HepG2 (cell line): Measurements from ENCODE around the gene CDC42SE2. TPM values are rescaled to one million over a fixed set of nuclear protein-coding genes. Genes with fewer than 3 reads are reported as not detected.

ENCODE experiments used
- ATAC-seq: fragments of 200-7000 bp; cut with Tn5 transposase; 3 replicates; pipeline ENCODE4 v1.9.1; 2020; ENCODE audit warnings: mild to moderate bottlenecking, moderate library complexity
- BruUV-seq: library from RNA; stranded (reverse); fragments of 400-500 nt; replicated peaks from 2 replicates; lab custom pipeline; 2021; lab: Mats Ljungman, UMichigan
- CTCF ChIA-PET: fragments of 300-600 bp; formaldehyde crosslinking; extraction: SDS; loops from one replicate; lab custom pipeline; 2021; ENCODE audit warnings: low total read pairs, inconsistent platforms, low intra/inter-chr PET ratio; lab: Yijun Ruan, JAX
- POLR2A ChIA-PET: fragments of 350-600 bp; sonication (Branson Sonifier 250); formaldehyde crosslinking; loops from one replicate; lab custom pipeline; 2020; ENCODE audit warnings: antibody characterized with exemption, inconsistent platforms; lab: Yijun Ruan, JAX
- DNase-seq: peaks from one replicate; pipeline ENCODE4 v3.0.0-alpha.2; 2015; ENCODE audit warnings: low spot score
- FAIRE-seq: peaks from 3 replicates; lab custom pipeline; 2011; peaks lifted over from hg19 to GRCh38; lab: Jason Lieb, UNC
- H2AFZ ChIP-seq: one replicate; pipeline ENCODE4 v1.6.1; 2011; ENCODE audit warnings: low read length, inconsistent platforms
- H3K27ac ChIP-seq: fragments of 300-600 bp; 3 replicates; pipeline ENCODE4 v1.8.0; 2011; ENCODE audit warnings: mixed run types, mild to moderate bottlenecking, mixed read lengths, low read length, inconsistent platforms; ENCODE audit not compliant: insufficient read depth; ENCODE audit errors: extremely low read length
- H3K27me3 ChIP-seq, 2 experiments: fragments of 200-600 bp in 1 of 2; 2 replicates in 1 of 2; 3 replicates in 1 of 2; pipeline versions ENCODE4 v1.6.0 to v1.8.0; 2011; ENCODE audit warnings: low read length in 2 of 2, mild to moderate bottlenecking in 2 of 2, moderate library complexity in 2 of 2, inconsistent platforms in 1 of 2; ENCODE audit not compliant: insufficient read depth in 2 of 2, control insufficient read depth in 1 of 2
- H3K36me3 ChIP-seq, 2 experiments: fragments of 200-600 bp in 1 of 2; replicated peaks in 1 of 2; 2 replicates in 1 of 2; 3 replicates in 1 of 2; pipeline versions ENCODE4 v1.5.1 to v1.8.0; 2011; ENCODE audit warnings: low read length in 2 of 2, inconsistent platforms in 1 of 2; ENCODE audit not compliant: insufficient read depth in 2 of 2, control insufficient read depth in 1 of 2
- H3K4me1 ChIP-seq: 2 replicates; pipeline ENCODE4 v1.5.1; 2012; ENCODE audit warnings: low read length, inconsistent platforms; ENCODE audit not compliant: insufficient read depth
- H3K4me2 ChIP-seq: 2 replicates; pipeline ENCODE4 v1.6.0; 2011; ENCODE audit warnings: low read depth, low read length, inconsistent platforms
- H3K4me3 ChIP-seq, 3 experiments: fragments of 200-600 bp in 1 of 3; sonication (generic), shearing (Covaris generic) in 1 of 3; replicated peaks in 1 of 3; 2 replicates each; pipeline ENCODE4 v1.5.1; 2011 to 2016; ENCODE audit warnings: low read length in 3 of 3, inconsistent platforms in 2 of 3, low read depth in 2 of 3, mild to moderate bottlenecking in 2 of 3, control low read depth in 1 of 3, mixed read lengths in 1 of 3; ENCODE audit not compliant: insufficient read depth in 1 of 3
- H3K79me2 ChIP-seq: one replicate; pipeline ENCODE4 v1.6.1; 2011; ENCODE audit warnings: low read length, inconsistent platforms; ENCODE audit not compliant: insufficient read depth
- H3K9ac ChIP-seq: 2 replicates; pipeline ENCODE4 v1.6.0; 2011; ENCODE audit warnings: mild to moderate bottlenecking, low read depth, low read length, inconsistent platforms; ENCODE audit not compliant: insufficient read depth
- H3K9me3 ChIP-seq: 2 replicates; pipeline ENCODE4 v1.5.1; 2012; ENCODE audit warnings: mild to moderate bottlenecking, low read length
- H4K20me1 ChIP-seq: 2 replicates; pipeline ENCODE4 v1.6.0; 2011; ENCODE audit warnings: inconsistent platforms, mild to moderate bottlenecking, low read length, moderate library complexity; ENCODE audit not compliant: insufficient read depth
- ARNT ChIP-seq: fragments of 450-650 bp; IDR thresholded peaks from 2 replicates; pipeline ENCODE4 v1.6.1; 2017
- ASH2L ChIP-seq: fragments of 300-600, 200-600 bp; sonication (generic); IDR thresholded peaks from 2 replicates; pipeline ENCODE4 v1.7.0; 2017; ENCODE audit warnings: low read depth, mild to moderate bottlenecking, moderate library complexity, mixed read lengths, low read length; ENCODE audit not compliant: insufficient read length
- DMAP1 ChIP-seq: IDR thresholded peaks from 2 replicates; pipeline ENCODE4 v1.6.1; 2016
- HOXA5 ChIP-seq: sonication (generic); formaldehyde crosslinking; IDR thresholded peaks from 2 replicates; pipeline ENCODE4 v1.4.0; 2020; ENCODE audit warnings: missing genetic modification reagents
- KMT2A ChIP-seq: sonication (generic); formaldehyde crosslinking; IDR thresholded peaks from 2 replicates; pipeline ENCODE4 v1.4.0; 2020; ENCODE audit warnings: missing genetic modification reagents
- NR2F6 ChIP-seq, 2 experiments: IDR thresholded peaks; 2 replicates each; pipeline ENCODE4 v1.6.1; 2016; ENCODE audit warnings: antibody characterized with exemption in 1 of 2, mild to moderate bottlenecking in 1 of 2
- POLR2A ChIP-seq, 2 experiments: IDR thresholded peaks; 2 replicates each; pipeline ENCODE4 v1.6.1; 2011; ENCODE audit warnings: low read depth in 2 of 2, low read length in 2 of 2, mild to moderate bottlenecking in 1 of 2, moderate library complexity in 1 of 2; ENCODE audit not compliant: insufficient read depth in 1 of 2
- ZBTB7A ChIP-seq: sonication (generic); formaldehyde crosslinking; IDR thresholded peaks from 2 replicates; pipeline ENCODE4 v1.8.0; 2022; ENCODE audit warnings: mild to moderate bottlenecking, missing genetic modification reagents
- ZNF24 ChIP-seq: fragments of 450-650 bp; IDR thresholded peaks from 2 replicates; pipeline ENCODE4 v1.6.1; 2017; ENCODE audit warnings: antibody characterized with exemption, mild to moderate bottlenecking
- ZNF3 ChIP-seq: IDR thresholded peaks from 2 replicates; pipeline ENCODE4 v1.7.0; 2017; ENCODE audit warnings: inconsistent platforms
- ZNF326 ChIP-seq: sonication (generic); formaldehyde crosslinking; IDR thresholded peaks from 2 replicates; pipeline ENCODE4 v1.4.0; 2020; ENCODE audit warnings: missing genetic modification reagents, borderline replicate concordance
- ZNF549 ChIP-seq: sonication (generic); formaldehyde crosslinking; IDR thresholded peaks from 2 replicates; pipeline ENCODE4 v1.5.0; 2020; ENCODE audit warnings: missing genetic modification reagents
- ZNF589 ChIP-seq: sonication (generic); formaldehyde crosslinking; conservative IDR thresholded peaks from 2 replicates; pipeline ENCODE4 v1.8.0; 2022; ENCODE audit warnings: mild to moderate bottlenecking, moderate library complexity, missing genetic modification reagents
- ZNF883 ChIP-seq: sonication (generic); formaldehyde crosslinking; IDR thresholded peaks from 2 replicates; pipeline ENCODE4 v1.5.1; 2020; ENCODE audit warnings: mild to moderate bottlenecking, missing genetic modification reagents; ENCODE audit errors: not compliant biosample characterization
- WGBS: methylation state at CpG from one replicate; pipeline ENCODE4 v1.1.6; 2017; ENCODE audit warnings: low lambda C conversion rate; 5-methylcytosine and 5-hydroxymethylcytosine counted together
- in situ Hi-C: cut with HindIII; loops from 2 replicates; pipeline ENCODE4 v1.10.0; 2017; ENCODE audit warnings: low pct_unique_long_range_greater_than_20kb; ENCODE audit not compliant: extremely low pct_ligation_motif_present
- intact Hi-C: fragments of 100-400 bp; cut with micrococcal nuclease; formaldehyde crosslinking; loops from one replicate; pipeline ENCODE4 v1.10.0; 2022; ENCODE audit not compliant: unreplicated experiment
- polyA plus RNA-seq, 8 experiments: library from polyadenylated mRNA; depleted of rRNA in 3 of 8; stranded (reverse) in 7 of 8; unstranded in 1 of 8; fragments of >200 nt; fragmentation: Illumina TruSeq in 4 of 8; extraction: Trizol in 4 of 8; gene quantifications; 2 replicates each; pipeline versions ENCODE4 v1.2.1 to v1.2.3, GENCODE V29; 2011 to 2016; ENCODE audit warnings: low read depth in 4 of 8, missing spikeins in 1 of 8, mixed read lengths in 1 of 8; ENCODE audit not compliant: insufficient read depth in 1 of 8
- total RNA-seq, 5 experiments: library from RNA; depleted of rRNA; stranded (reverse); fragments of >200 nt; fragmentation: Illumina TruSeq; extraction: Trizol; gene quantifications; 2 replicates each; pipeline ENCODE4 v1.2.3, GENCODE V29; 2016; ENCODE audit warnings: low read depth in 1 of 5
- TF ChIP-seq, protein P1 (sequence below): sonication (generic); IDR thresholded peaks from 2 replicates; pipeline ENCODE4 v1.6.1; 2016; ENCODE audit warnings: low read depth, borderline replicate concordance

The CDC42SE2 gene
- total and polyA plus RNA-seq, 2 of the 13 experiments (the other 11 are each of a cell fraction or from before 2014, with no cell fraction given): 19.6 to 25.0 TPM

DNA sequence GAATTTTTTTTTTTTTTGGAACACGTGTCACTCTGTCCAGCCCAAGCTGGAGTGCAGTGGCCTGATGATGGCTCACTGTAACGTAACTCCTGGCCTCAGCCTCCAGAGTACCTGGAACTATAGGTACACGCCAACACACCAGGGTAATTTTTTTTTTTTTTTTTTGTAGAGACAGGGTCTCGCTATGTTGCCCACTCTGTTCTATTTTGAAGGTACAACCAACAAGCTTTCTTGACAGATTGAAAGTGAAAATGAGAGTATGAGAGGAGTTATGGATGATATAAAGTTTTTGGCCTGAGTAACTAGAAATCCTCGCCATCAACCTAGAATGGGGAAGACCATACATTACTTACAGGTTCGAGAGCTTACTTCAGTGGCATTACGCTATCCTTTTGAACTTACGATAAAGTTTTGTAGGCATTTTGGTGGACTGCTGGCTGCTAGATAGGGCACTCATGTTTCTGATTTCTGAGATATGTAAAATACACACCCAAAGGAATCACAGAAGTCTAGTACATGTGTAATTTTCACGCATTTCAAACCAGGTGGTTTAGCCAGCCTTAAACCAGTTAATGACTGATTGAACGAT is 806 bp upstream of the CDC42SE2 start (continued):
- TF ChIP-seq HOXA5 (CRISPR knock-in tag) (0 out of 2 replicates have a peak, but pooled peaks have one; percentile 7), POLR2A (IDR thresholded peaks at IDR 0.05; ENCODE audit: insufficient read depth in 1 of 2, low read depth in 2 of 2, low read length in 2 of 2) (0 out of 4 replicates have a peak, but pooled peaks of 1 of the 2 experiments have one; percentile 19), ZNF883 (CRISPR knock-in tag) (peak; percentile 4), ZNF589 (CRISPR knock-in tag) (0 out of 2 replicates have a peak, but pooled peaks have one; percentile 30), KMT2A (CRISPR knock-in tag) (peak; percentile 23; the same call in 1 of the 2 replicates)

- in situ Hi-C loops: no loop called here
- no peaks in the 10 kb centered on the region for H4K20me1 ChIP-seq
- TF ChIP-seq ZNF326 (CRISPR knock-in tag): no peak
- 0 out of 2 replicates have a peak, but pooled peaks have one; percentile 4 for TF ChIP-seq DMAP1
- TF ChIP-seq, protein P1, sequence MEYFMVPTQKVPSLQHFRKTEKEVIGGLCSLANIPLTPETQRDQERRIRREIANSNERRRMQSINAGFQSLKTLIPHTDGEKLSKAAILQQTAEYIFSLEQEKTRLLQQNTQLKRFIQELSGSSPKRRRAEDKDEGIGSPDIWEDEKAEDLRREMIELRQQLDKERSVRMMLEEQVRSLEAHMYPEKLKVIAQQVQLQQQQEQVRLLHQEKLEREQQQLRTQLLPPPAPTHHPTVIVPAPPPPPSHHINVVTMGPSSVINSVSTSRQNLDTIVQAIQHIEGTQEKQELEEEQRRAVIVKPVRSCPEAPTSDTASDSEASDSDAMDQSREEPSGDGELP: no peak
- no peak for TF ChIP-seq NR2F6 (IDR thresholded peaks at IDR 0.05)
- no peak for TF ChIP-seq NR2F6 (CRISPR knock-in tag; IDR thresholded peaks at IDR 0.05)
- TF ChIP-seq ZBTB7A (CRISPR knock-in tag): no peak
- peak; percentile 7 for TF ChIP-seq ASH2L
- peak; percentile 93 for TF ChIP-seq ZNF3 (CRISPR knock-in tag)
- no peak for TF ChIP-seq ARNT
- TF ChIP-seq ZNF24: peak; percentile 54; the same call in 1 of the 2 replicates
- no peak for TF ChIP-seq ZNF549 (CRISPR knock-in tag)
- DNase-seq (no peak), ATAC-seq (peak; percentile 50), FAIRE-seq (no peak)
- WGBS: 0% methylated on average over 12 of the region's 34 CpGs
- peaks cover 52% of the 10 kb centered on the region for H3K79me2 ChIP-seq
- H3K36me3 ChIP-seq: no peaks in the 10 kb centered on the region
- peak overlapping the region; percentile 94 to 99 (median 96) for H3K4me3 ChIP-seq
- no peaks in the 10 kb centered on the region; a peak in 1 of 5 replicates for H3K27me3 ChIP-seq
- CTCF ChIA-PET: no interaction called here
- peaks cover 25% of the 10 kb centered on the region for H3K4me1 ChIP-seq
- H3K9ac ChIP-seq: peak overlapping the region; percentile 99
- H2AFZ ChIP-seq: no peak overlapping the region
- H3K9me3 ChIP-seq: no peaks in the 10 kb centered on the region
- intact Hi-C loops: loop anchor here (1.0 to 2.0 kb wide), 2 partner anchors 100 to 114 kb away; partner anchors contain the start of gene HINT1
- no TSS peak for BruUV-seq
- POLR2A ChIA-PET: interaction anchor here (1.1 to 3.6 kb wide), 7 partner anchors 11 to 117 kb away, joined by 3 to 20 read pairs (median 4); partner anchors contain the start of gene HINT1
- peak overlapping the region; percentile 73 for H3K4me2 ChIP-seq
- peak overlapping the region; percentile 92 for H3K27ac ChIP-seq
These were observed 722 bp downstream of the CDC42SE2 start for GRCh38 chr5:131264451-131265099.
